ENCODE measurements around the gene RPUSD1.
A peak's percentile ranks its signal among the peaks of the same experiment; 100 is the strongest.

Gene RPUSD1

GRCh38 chr16:797686-798085 lies 9.5 kb upstream of the RPUSD1 start:
- DNase-seq = no peak

GRCh38 chr16:797120-797420 lies 8.9 kb upstream of the RPUSD1 start:
- no peak for DNase-seq

GRCh38 chr16:796296-797119 lies 8.3 kb upstream of the RPUSD1 start:
- no peak for DNase-seq

GRCh38 chr16:795580-796229 lies 7.5 kb upstream of the RPUSD1 start:
- no peak for DNase-seq

GRCh38 chr16:794853-795466 lies 6.8 kb upstream of the RPUSD1 start:
- DNase-seq = no peak

GRCh38 chr16:794091-794822 lies 6.1 kb upstream of the RPUSD1 start:
- DNase-seq = no peak

- no peak for DNase-seq
Measured at GRCh38 chr16:793414-793813, 5.2 kb upstream of the RPUSD1 start.

GRCh38 chr16:792221-792995 lies 4.2 kb upstream of the RPUSD1 start:
- no peak for DNase-seq

- no peak for DNase-seq
Measured at GRCh38 chr16:791131-791530, 3.0 kb upstream of the RPUSD1 start.

GRCh38 chr16:790086-790485 lies 1.9 kb upstream of the RPUSD1 start:
- no peak for DNase-seq

- DNase-seq = no peak
Measured at GRCh38 chr16:789191-789850, 1.1 kb upstream of the RPUSD1 start.

GRCh38 chr16:788399-789126 lies 382 bp upstream of the RPUSD1 start, which contains the start of gene CHTF18:
Gene CHTF18 (plus strand): TSS chr16:788620. CDS start chr16:788685, 65 bp downstream.
- peak; percentile 89 for DNase-seq

- DNase-seq = no peak
Measured at GRCh38 chr16:787321-787966, 737 bp downstream of the RPUSD1 start.

GRCh38 chr16:785563-786535 lies 2.3 kb downstream of the RPUSD1 start:
- DNase-seq = peak; percentile 67

GRCh38 chr16:784431-784830 lies 3.8 kb downstream of the RPUSD1 start:
- no peak for DNase-seq

- DNase-seq = no peak
Measured at GRCh38 chr16:783404-784161, 4.6 kb downstream of the RPUSD1 start.

GRCh38 chr16:782766-783403 lies 5.3 kb downstream of the RPUSD1 start:
- no peak for DNase-seq

- DNase-seq = no peak
Measured at GRCh38 chr16:782258-782657, 5.9 kb downstream of the RPUSD1 start.
